ENCODE results near the gene FAM124A.

FAM124A gene

GRCh38 chr13:51245583-51245982 lies 23.4 kb downstream of the FAM124A start:
- no peaks in the 10 kb centered on the region for H3K36me3 ChIP-seq (ENCODE audit: insufficient read depth)
- H3K4me1 ChIP-seq (ENCODE audit: low read depth, poor library complexity, severe bottlenecking): no peaks in the 10 kb centered on the region

GRCh38 chr13:51246025-51246417 lies 23.8 kb downstream of the FAM124A start:
- Histone ChIP-seq H3K36me3 (ENCODE audit: insufficient read depth) (no peaks in the 10 kb centered on the region), H3K4me1 (ENCODE audit: low read depth, poor library complexity, severe bottlenecking) (no peaks in the 10 kb centered on the region), H4K20me1 (ENCODE audit: insufficient read depth) (no peaks in the 10 kb centered on the region), H3K9ac (no peak overlapping the region), H2AFZ (ENCODE audit: low read depth) (no peak overlapping the region), H3K4me3 (IDR thresholded peaks at IDR 0.05; ENCODE audit: insufficient read depth, low read depth, low read length) (no peak overlapping the region), H3K27me3 (ENCODE audit: insufficient read depth, low read depth) (no peaks in the 10 kb centered on the region), H3K79me2 (ENCODE audit: insufficient read depth, low read depth) (no peaks in the 10 kb centered on the region), H3K4me2 (no peak overlapping the region), H3K27ac (no peak overlapping the region)
- TF ChIP-seq CTCF (conservative IDR thresholded peaks at IDR 0.05; ENCODE audit: low read depth, low read length): no peak

More at GRCh38 chr13:51245583-51245982, 23.4 kb downstream of the FAM124A start:
- Histone ChIP-seq H3K4me2 (no peak overlapping the region), H3K9ac (no peak overlapping the region), H3K79me2 (ENCODE audit: insufficient read depth, low read depth) (no peaks in the 10 kb centered on the region), H3K4me3 (IDR thresholded peaks at IDR 0.05; ENCODE audit: insufficient read depth, low read depth, low read length) (no peak overlapping the region), H2AFZ (ENCODE audit: low read depth) (no peak overlapping the region), H4K20me1 (ENCODE audit: insufficient read depth) (no peaks in the 10 kb centered on the region), H3K27ac (no peak overlapping the region), H3K27me3 (ENCODE audit: insufficient read depth, low read depth) (no peaks in the 10 kb centered on the region)
- TF ChIP-seq CTCF (conservative IDR thresholded peaks at IDR 0.05; ENCODE audit: low read depth, low read length): no peak

- H3K4me3 ChIP-seq (IDR thresholded peaks at IDR 0.05; ENCODE audit: insufficient read depth, low read depth, low read length): no peak overlapping the region
- no peaks in the 10 kb centered on the region for H3K36me3 ChIP-seq (ENCODE audit: insufficient read depth)
- H2AFZ ChIP-seq (ENCODE audit: low read depth): no peak overlapping the region
- no peak overlapping the region for H3K27ac ChIP-seq
- TF ChIP-seq CTCF (conservative IDR thresholded peaks at IDR 0.05; ENCODE audit: low read depth, low read length): no peak
- H4K20me1 ChIP-seq (ENCODE audit: insufficient read depth): no peaks in the 10 kb centered on the region
- no peaks in the 10 kb centered on the region for H3K27me3 ChIP-seq (ENCODE audit: insufficient read depth, low read depth)
- no peak overlapping the region for H3K4me2 ChIP-seq
- H3K79me2 ChIP-seq (ENCODE audit: insufficient read depth, low read depth): no peaks in the 10 kb centered on the region
- no peaks in the 10 kb centered on the region for H3K4me1 ChIP-seq (ENCODE audit: low read depth, poor library complexity, severe bottlenecking)
- H3K9ac ChIP-seq: no peak overlapping the region
Measured at GRCh38 chr13:51246418-51247277, 24.4 kb downstream of the FAM124A start.

- H3K4me2 ChIP-seq: no peak overlapping the region
- no peak overlapping the region for H2AFZ ChIP-seq (ENCODE audit: low read depth)
- no peaks in the 10 kb centered on the region for H3K36me3 ChIP-seq (ENCODE audit: insufficient read depth)
- no peaks in the 10 kb centered on the region for H3K27me3 ChIP-seq (ENCODE audit: insufficient read depth, low read depth)
- H3K4me3 ChIP-seq (IDR thresholded peaks at IDR 0.05; ENCODE audit: insufficient read depth, low read depth, low read length): no peak overlapping the region
- H3K27ac ChIP-seq: no peak overlapping the region
- no peaks in the 10 kb centered on the region for H4K20me1 ChIP-seq (ENCODE audit: insufficient read depth)
- no peak overlapping the region for H3K9ac ChIP-seq
- no peaks in the 10 kb centered on the region for H3K4me1 ChIP-seq (ENCODE audit: low read depth, poor library complexity, severe bottlenecking)
- TF ChIP-seq CTCF (conservative IDR thresholded peaks at IDR 0.05; ENCODE audit: low read depth, low read length): no peak
- H3K79me2 ChIP-seq (ENCODE audit: insufficient read depth, low read depth): no peaks in the 10 kb centered on the region
Measured at GRCh38 chr13:51249255-51249654, 27.1 kb downstream of the FAM124A start.

Measured in KMS-11 (cell line).